VCaP (cell line): Measurements from ENCODE around the gene NALCN.

Experiments
- H3K27ac ChIP-seq: fragments of 450-650 bp; 2 replicates; pipeline ENCODE4 v1.5.1; 2017
- CTCF ChIP-seq: fragments of 450-650 bp; conservative IDR thresholded peaks from 2 replicates; pipeline ENCODE4 v1.5.1; 2017; ENCODE audit warnings: mild to moderate bottlenecking, moderate library complexity

Gene NALCN

GRCh38 chr13:101398920-101399319 lies 17.4 kb downstream of the NALCN start:
- H3K27ac ChIP-seq = no peak overlapping the region
- no peak for TF ChIP-seq CTCF

GRCh38 chr13:101398191-101398590 lies 18.1 kb downstream of the NALCN start:
- no peak for TF ChIP-seq CTCF
- H3K27ac ChIP-seq = no peak overlapping the region

GRCh38 chr13:101397742-101398141 lies 18.6 kb downstream of the NALCN start:
- no peak overlapping the region for H3K27ac ChIP-seq
- no peak for TF ChIP-seq CTCF

- no peak overlapping the region for H3K27ac ChIP-seq
- no peak for TF ChIP-seq CTCF
These were observed 21.7 kb downstream of the NALCN start for GRCh38 chr13:101394605-101395004.

GRCh38 chr13:101393140-101393539 lies 23.2 kb downstream of the NALCN start:
- no peak overlapping the region for H3K27ac ChIP-seq
- TF ChIP-seq CTCF = no peak

- no peak overlapping the region for H3K27ac ChIP-seq
- no peak for TF ChIP-seq CTCF
These were observed 25.8 kb downstream of the NALCN start for GRCh38 chr13:101390461-101390860.

GRCh38 chr13:101384929-101385328 lies 31.4 kb downstream of the NALCN start:
- TF ChIP-seq CTCF = no peak
- H3K27ac ChIP-seq = no peak overlapping the region

GRCh38 chr13:101383595-101383994 lies 32.7 kb downstream of the NALCN start:
- no peak for TF ChIP-seq CTCF
- H3K27ac ChIP-seq = no peak overlapping the region
